Natural killer cell (primary cell): ENCODE data around the gene VEPH1. TPM values are rescaled to one million over a fixed set of nuclear protein-coding genes. Genes with fewer than 3 reads are reported as not detected.

Experiments used
- ATAC-seq, 3 donors: fragments of 150-1000 bp in 2 of 3; fragments of 200-7000 bp in 1 of 3; cut with Tn5 transposase; 1 replicate in 1 of 3; 2 replicates in 2 of 3; pipeline ENCODE4 v1.10.0; 2021; ENCODE audit warnings: mild to moderate bottlenecking in 2 of 3, moderate library complexity in 2 of 3
- DNase-seq, 2 donors: peaks; one replicate each; pipeline versions ENCODE4 v3.0.0 to v3.0.0-alpha.2; 2013 to 2021; ENCODE audit warnings: mixed read lengths in 1 of 2
- H3K27ac ChIP-seq: one replicate; pipeline ENCODE4 v1.5.1; 2013; ENCODE audit warnings: mild to moderate bottlenecking, low read length
- H3K27me3 ChIP-seq: one replicate; pipeline ENCODE4 v1.6.1; 2013; ENCODE audit warnings: low read length; ENCODE audit not compliant: control insufficient read depth, insufficient read depth
- H3K36me3 ChIP-seq: one replicate; pipeline ENCODE4 v1.6.1; 2013; ENCODE audit warnings: low read length; ENCODE audit not compliant: control insufficient read depth, insufficient read depth
- H3K4me1 ChIP-seq: one replicate; pipeline ENCODE4 v1.6.1; 2013; ENCODE audit warnings: low read length; ENCODE audit not compliant: control insufficient read depth, insufficient read depth
- H3K4me3 ChIP-seq: one replicate; pipeline ENCODE4 v1.5.1; 2013; ENCODE audit warnings: low read length
- H3K9me3 ChIP-seq: one replicate; pipeline ENCODE4 v1.6.1; 2013; ENCODE audit warnings: low read length; ENCODE audit not compliant: control insufficient read depth, insufficient read depth
- H3K27ac Mint-ChIP-seq, 2 donors: one replicate each; pipeline ENCODE4 v1.8.0; 2022; ENCODE audit warnings: mild to moderate bottlenecking in 2 of 2, mixed read lengths in 2 of 2, moderate library complexity in 1 of 2
- H3K27me3 Mint-ChIP-seq, 2 donors: one replicate each; pipeline ENCODE4 v1.8.0; 2022; ENCODE audit warnings: low read depth in 2 of 2, mixed read lengths in 2 of 2
- H3K36me3 Mint-ChIP-seq: one replicate; pipeline ENCODE4 v1.8.0; 2022; ENCODE audit warnings: mixed read lengths
- H3K4me1 Mint-ChIP-seq, 2 donors: one replicate each; pipeline ENCODE4 v1.8.0; 2022; ENCODE audit warnings: mixed read lengths in 2 of 2
- H3K4me3 Mint-ChIP-seq: one replicate; pipeline ENCODE4 v1.8.0; 2022; ENCODE audit warnings: mild to moderate bottlenecking, moderate library complexity, mixed read lengths
- H3K9me3 Mint-ChIP-seq, 2 donors: one replicate each; pipeline ENCODE4 v1.8.0; 2022; ENCODE audit warnings: mixed read lengths in 2 of 2
- WGBS: methylation state at CpG from one replicate; pipeline ENCODE4 v1.1.7; 2013; ENCODE audit warnings: missing lambda C conversion rate; ENCODE audit not compliant: insufficient coverage; 5-methylcytosine and 5-hydroxymethylcytosine counted together
- intact Hi-C: fragments of 100-400 bp; cut with micrococcal nuclease; formaldehyde crosslinking; loops from one replicate; pipeline ENCODE4 v1.14.2; 2022
- total RNA-seq, 4 donors: library from RNA; stranded (reverse); fragments of 120-200 nt in 1 of 4; gene quantifications; one replicate each; pipeline versions ENCODE4 v1.2.3 to v1.2.4, GENCODE V29; 2013 to 2022
- TF ChIP-seq, protein P1 (sequence below): fragments of 200-600 bp; IDR thresholded peaks from one replicate; pipeline ENCODE4 v1.8.0; 2022; ENCODE audit warnings: antibody characterized with exemption

Gene VEPH1
- total RNA-seq, 3 donors from 2014 or later (not counting 1 experiment from before 2014, with no cell fraction given) = 0.41 to 1.3 (median 0.60) TPM

DNA sequence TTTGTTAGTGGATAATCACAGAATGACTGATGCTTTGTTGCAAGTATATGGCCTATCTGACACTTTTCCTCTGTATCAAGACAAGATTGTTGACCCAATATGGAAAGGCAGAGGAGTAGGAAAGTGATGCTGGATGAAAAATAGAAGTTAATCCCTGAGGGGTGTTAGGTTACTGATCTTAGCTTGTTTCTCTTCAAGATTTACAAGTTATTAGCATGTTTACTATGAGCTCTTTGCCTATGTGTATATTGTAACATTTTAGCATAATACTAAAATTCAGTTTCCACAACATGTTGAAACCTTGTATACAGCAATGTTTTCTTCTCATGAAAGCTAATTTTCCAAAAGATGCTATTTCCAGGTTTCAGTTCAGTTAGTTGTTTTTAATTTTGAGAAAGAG lies 222.9 kb downstream of the VEPH1 start:
- DNase-seq = no peak
- no peak for ATAC-seq
- H3K36me3 Mint-ChIP-seq = no peaks in the 10 kb centered on the region
- no peaks in the 10 kb centered on the region for H3K27me3 Mint-ChIP-seq
- no peak overlapping the region for H3K4me3 ChIP-seq
- intact Hi-C loops = no loop called here
- no peak overlapping the region for H3K27ac ChIP-seq
- no peaks in the 10 kb centered on the region for H3K36me3 ChIP-seq
- no peaks in the 10 kb centered on the region for H3K27me3 ChIP-seq
- H3K4me1 Mint-ChIP-seq = no peaks in the 10 kb centered on the region
- no peaks in the 10 kb centered on the region for H3K9me3 ChIP-seq
- TF ChIP-seq, protein P1, sequence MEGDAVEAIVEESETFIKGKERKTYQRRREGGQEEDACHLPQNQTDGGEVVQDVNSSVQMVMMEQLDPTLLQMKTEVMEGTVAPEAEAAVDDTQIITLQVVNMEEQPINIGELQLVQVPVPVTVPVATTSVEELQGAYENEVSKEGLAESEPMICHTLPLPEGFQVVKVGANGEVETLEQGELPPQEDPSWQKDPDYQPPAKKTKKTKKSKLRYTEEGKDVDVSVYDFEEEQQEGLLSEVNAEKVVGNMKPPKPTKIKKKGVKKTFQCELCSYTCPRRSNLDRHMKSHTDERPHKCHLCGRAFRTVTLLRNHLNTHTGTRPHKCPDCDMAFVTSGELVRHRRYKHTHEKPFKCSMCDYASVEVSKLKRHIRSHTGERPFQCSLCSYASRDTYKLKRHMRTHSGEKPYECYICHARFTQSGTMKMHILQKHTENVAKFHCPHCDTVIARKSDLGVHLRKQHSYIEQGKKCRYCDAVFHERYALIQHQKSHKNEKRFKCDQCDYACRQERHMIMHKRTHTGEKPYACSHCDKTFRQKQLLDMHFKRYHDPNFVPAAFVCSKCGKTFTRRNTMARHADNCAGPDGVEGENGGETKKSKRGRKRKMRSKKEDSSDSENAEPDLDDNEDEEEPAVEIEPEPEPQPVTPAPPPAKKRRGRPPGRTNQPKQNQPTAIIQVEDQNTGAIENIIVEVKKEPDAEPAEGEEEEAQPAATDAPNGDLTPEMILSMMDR = no peak
- H3K27ac Mint-ChIP-seq = no peak overlapping the region
- H3K4me1 ChIP-seq = no peaks in the 10 kb centered on the region
- peaks cover 0 to 3% of the 10 kb centered on the region in 2 donors for H3K9me3 Mint-ChIP-seq
- no peak overlapping the region for H3K4me3 Mint-ChIP-seq

- Histone ChIP-seq H3K9me3 (no peaks in the 10 kb centered on the region), H3K4me1 (no peaks in the 10 kb centered on the region), H3K4me3 (no peak overlapping the region), H3K27ac (no peak overlapping the region), H3K36me3 (no peaks in the 10 kb centered on the region), H3K27me3 (no peaks in the 10 kb centered on the region)
- WGBS = 96% methylated on average over 1 of the region's 1 CpG
- peaks cover 0 to 3% of the 10 kb centered on the region in 2 donors for H3K9me3 Mint-ChIP-seq
- no peaks in the 10 kb centered on the region for H3K36me3 Mint-ChIP-seq
- no peak for DNase-seq
- intact Hi-C loops = no loop called here
- TF ChIP-seq, protein P1 = no peak
- ATAC-seq = no peak
- H3K4me1 Mint-ChIP-seq = no peaks in the 10 kb centered on the region
- H3K27ac Mint-ChIP-seq = no peak overlapping the region
- H3K27me3 Mint-ChIP-seq = no peaks in the 10 kb centered on the region
- no peak overlapping the region for H3K4me3 Mint-ChIP-seq
Observed at GRCh38 chr3:157279237-157279636, 224.0 kb downstream of the VEPH1 start.

DNA sequence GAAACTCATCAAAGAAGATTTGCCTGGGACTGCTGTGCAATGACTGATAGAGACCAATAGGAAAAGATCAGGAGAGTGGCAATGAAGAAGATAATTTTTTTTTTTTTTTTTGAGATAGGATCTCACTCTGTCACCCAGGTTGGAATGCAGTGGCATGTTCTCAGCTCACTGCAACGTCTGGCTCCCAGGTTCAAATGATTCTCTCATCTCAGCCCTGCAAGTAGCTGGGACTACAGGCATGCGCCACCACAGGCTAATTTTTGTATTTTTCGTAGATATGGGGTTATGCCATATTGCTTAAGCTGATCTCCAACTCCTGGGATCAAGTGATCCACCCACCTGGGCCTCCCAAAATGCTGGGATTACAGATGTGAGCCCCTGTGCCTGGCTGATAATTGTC lies 226.4 kb downstream of the VEPH1 start:
- WGBS = 55% methylated on average over 3 of the region's 3 CpGs
- no peaks in the 10 kb centered on the region for H3K36me3 ChIP-seq
- no peaks in the 10 kb centered on the region for H3K27me3 Mint-ChIP-seq

GRCh38 chr3:157275832-157276231 lies 227.4 kb downstream of the VEPH1 start:
- no peaks in the 10 kb centered on the region for H3K36me3 Mint-ChIP-seq
- 87% methylated on average over 2 of the region's 2 CpGs for WGBS
- TF ChIP-seq, protein P1 = no peak
- no peaks in the 10 kb centered on the region for H3K4me1 ChIP-seq
- intact Hi-C loops = no loop called here
- H3K9me3 ChIP-seq = no peaks in the 10 kb centered on the region
- H3K27ac ChIP-seq = no peak overlapping the region
- H3K27ac Mint-ChIP-seq = no peak overlapping the region
- H3K9me3 Mint-ChIP-seq = peaks cover 0 to 1% of the 10 kb centered on the region in 2 donors
- DNase-seq = no peak
- no peaks in the 10 kb centered on the region for H3K4me1 Mint-ChIP-seq
- H3K4me3 ChIP-seq = no peak overlapping the region
- H3K4me3 Mint-ChIP-seq = no peak overlapping the region
- no peaks in the 10 kb centered on the region for H3K27me3 ChIP-seq
- H3K36me3 ChIP-seq = no peaks in the 10 kb centered on the region
- no peak for ATAC-seq
- no peaks in the 10 kb centered on the region for H3K27me3 Mint-ChIP-seq

More for the DNA sequence above, 226.4 kb downstream of the VEPH1 start:
- TF ChIP-seq, protein P1 = no peak
- Mint-ChIP-seq H3K9me3 (peaks cover 0 to 3% of the 10 kb centered on the region in 2 donors), H3K36me3 (no peaks in the 10 kb centered on the region), H3K4me3 (no peak overlapping the region), H3K27ac (no peak overlapping the region), H3K4me1 (no peaks in the 10 kb centered on the region)
- ATAC-seq (no peak), DNase-seq (no peak)
- H3K27me3 ChIP-seq = no peaks in the 10 kb centered on the region
- no peaks in the 10 kb centered on the region for H3K9me3 ChIP-seq
- intact Hi-C loops = no loop called here
- no peak overlapping the region for H3K4me3 ChIP-seq
- H3K4me1 ChIP-seq = no peaks in the 10 kb centered on the region
- no peak overlapping the region for H3K27ac ChIP-seq
